GM12891 (cell line): ENCODE data around the gene RTEL1.

Source experiments
- DNase-seq: peaks from one replicate; pipeline ENCODE4 v3.0.0; 2011; ENCODE audit warnings: low spot score; ENCODE audit not compliant: insufficient read length
- FAIRE-seq: peaks from 2 replicates; lab custom pipeline; 2011; peaks lifted over from hg19 to GRCh38; lab: Jason Lieb, UNC
- PAX5 ChIP-seq: IDR thresholded peaks from 2 replicates; pipeline ENCODE4 v1.6.1; 2011; ENCODE audit warnings: low read length, moderate library complexity, mild to moderate bottlenecking; ENCODE audit not compliant: insufficient read depth, severe bottlenecking
- POLR2A ChIP-seq: IDR thresholded peaks from 2 replicates; pipeline ENCODE4 v1.6.1; 2011; ENCODE audit warnings: low read depth, low read length, control low read depth
- POLR2AphosphoS5 ChIP-seq: IDR thresholded peaks from 2 replicates; pipeline ENCODE4 v1.6.1; 2011; ENCODE audit warnings: low read depth, low read length, control low read depth
- POU2F2 ChIP-seq: IDR thresholded peaks from 2 replicates; pipeline ENCODE4 v1.6.1; 2011; ENCODE audit warnings: low read depth, mild to moderate bottlenecking, control low read depth, low read length, moderate library complexity
- SPI1 ChIP-seq: IDR thresholded peaks from 2 replicates; pipeline ENCODE4 v1.6.1; 2011; ENCODE audit warnings: low read depth, low read length, control low read depth
- TAF1 ChIP-seq: IDR thresholded peaks from 2 replicates; pipeline ENCODE4 v1.6.1; 2011; ENCODE audit warnings: low read depth, low read length, control low read depth

RTEL1 gene

DNA sequence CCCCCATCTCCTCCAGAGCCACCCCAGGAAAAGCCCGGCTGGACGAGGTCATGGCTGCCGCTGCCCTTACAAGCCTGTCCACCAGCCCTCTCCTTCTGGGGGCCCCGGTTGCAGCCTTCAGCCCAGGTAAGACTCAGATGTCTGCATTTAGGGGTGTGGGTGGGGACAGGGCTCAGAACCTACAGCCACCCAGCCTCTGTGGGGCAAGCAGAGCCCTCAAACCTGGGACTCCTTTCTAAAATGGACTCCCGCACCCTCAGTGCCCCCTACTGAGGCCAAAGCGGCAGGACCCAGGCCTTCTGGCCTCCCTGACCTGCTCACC, 83.2 kb downstream of the RTEL1 start:
- DNase-seq: no peak
- TF ChIP-seq POLR2A (no peak), PAX5 (no peak), TAF1 (no peak), POLR2AphosphoS5 (no peak), POU2F2 (no peak), SPI1 (no peak)
- FAIRE-seq: no peak

DNA sequence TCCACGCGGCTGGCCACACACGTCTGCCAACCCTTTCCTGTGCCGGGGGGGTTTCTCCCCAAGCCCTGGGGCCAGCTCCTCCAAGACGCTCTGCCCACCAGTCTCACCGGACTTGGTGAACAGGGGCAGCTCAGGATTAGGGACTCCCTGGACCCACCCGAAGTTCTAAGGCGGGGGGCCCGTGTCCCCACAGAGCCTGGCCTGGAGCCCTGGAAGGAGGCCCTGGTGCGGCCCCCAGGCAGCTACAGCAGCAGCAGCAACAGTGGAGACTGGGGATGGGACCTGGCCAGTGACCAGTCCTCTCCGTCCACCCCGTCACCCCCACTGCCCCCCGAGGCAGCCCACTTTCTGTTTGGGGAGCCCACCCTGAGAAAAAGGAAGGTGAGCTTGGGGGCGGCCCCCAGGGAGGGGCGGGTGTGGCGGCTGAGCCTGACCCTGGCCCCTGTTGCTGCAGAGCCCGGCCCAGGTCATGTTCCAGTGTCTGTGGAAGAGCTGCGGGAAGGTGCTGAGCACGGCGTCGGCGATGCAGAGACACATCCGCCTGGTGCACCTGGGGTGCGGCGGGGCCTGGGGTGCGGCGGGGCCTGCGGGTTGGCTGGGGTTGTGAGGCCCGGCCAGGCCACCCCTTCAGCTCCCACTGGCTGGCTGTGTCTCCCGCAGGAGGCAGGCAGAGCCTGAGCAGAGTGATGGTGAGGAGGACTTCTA, 83.7 kb downstream of the RTEL1 start:
- FAIRE-seq: no peak

DNA sequence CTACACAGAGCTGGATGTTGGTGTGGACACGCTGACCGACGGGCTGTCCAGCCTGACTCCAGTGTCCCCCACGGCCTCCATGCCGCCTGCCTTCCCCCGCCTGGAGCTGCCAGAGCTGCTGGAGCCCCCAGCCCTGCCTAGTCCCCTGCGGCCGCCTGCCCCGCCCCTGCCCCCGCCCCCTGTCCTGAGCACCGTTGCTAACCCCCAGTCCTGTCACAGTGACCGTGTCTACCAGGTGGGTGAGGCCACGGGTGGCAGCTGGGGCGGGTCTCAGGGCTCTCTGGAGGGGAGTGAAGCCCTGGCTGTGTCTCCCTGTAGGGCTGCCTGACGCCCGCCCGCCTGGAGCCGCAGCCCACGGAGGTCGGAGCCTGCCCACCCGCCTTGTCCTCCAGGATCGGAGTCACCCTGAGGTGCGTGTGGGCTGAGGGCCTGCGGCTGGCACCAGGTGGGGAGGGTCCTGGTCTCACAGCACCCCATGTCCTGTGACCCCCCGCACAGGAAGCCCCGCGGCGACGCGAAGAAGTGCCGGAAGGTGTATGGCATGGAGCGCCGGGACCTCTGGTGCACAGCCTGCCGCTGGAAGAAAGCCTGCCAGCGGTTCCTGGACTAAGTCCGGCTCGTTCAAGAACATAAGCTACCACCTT, 84.4 kb downstream of the RTEL1 start:
- no peak for FAIRE-seq
- no peak for DNase-seq
- TF ChIP-seq POLR2A: no peak

More for the DNA sequence above, 83.7 kb downstream of the RTEL1 start:
- TF ChIP-seq PAX5 (no peak), SPI1 (no peak), TAF1 (no peak), POLR2AphosphoS5 (no peak), POU2F2 (no peak), POLR2A (no peak)
- DNase-seq: no peak

DNA sequence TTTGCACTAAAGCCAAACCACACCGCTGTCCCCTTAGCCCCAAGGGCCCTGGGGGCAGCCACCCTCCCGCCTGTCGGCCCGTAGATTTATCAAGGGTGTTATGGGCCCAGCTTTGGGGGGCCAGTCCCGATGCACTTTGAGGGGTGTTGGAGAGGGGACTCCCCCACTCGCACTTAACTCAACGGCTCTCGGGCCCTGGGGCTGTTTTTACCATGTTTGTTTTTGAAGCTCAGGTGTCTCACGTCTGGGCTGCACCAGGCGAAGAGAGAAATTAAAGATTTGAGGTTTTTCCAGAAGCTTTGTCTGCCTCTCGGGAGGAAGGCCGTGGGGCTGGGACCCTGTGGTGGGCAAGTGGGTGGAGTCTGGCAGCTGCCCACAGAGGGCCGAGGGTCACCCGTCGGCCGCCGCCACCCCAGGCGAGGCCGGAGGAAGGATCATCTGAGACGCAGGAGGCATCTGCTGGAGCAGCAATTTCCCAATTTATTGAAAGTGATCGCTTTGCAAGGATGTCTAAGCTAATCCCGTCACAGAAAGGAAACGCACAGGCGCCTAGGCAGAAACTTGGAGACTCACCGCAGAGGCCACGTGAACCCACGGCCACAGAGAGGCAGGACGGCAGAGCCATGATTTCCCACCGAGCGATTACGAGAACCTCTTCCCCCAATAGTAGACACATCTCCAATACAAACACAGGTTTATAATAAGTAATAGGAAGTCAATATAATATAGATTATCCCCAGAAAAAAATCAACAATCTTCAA, 85.3 kb downstream of the RTEL1 start:
- FAIRE-seq (no peak), DNase-seq (no peak)
- TF ChIP-seq PAX5 (no peak), SPI1 (no peak), POU2F2 (no peak), TAF1 (no peak), POLR2AphosphoS5 (no peak), POLR2A (no peak)

DNA sequence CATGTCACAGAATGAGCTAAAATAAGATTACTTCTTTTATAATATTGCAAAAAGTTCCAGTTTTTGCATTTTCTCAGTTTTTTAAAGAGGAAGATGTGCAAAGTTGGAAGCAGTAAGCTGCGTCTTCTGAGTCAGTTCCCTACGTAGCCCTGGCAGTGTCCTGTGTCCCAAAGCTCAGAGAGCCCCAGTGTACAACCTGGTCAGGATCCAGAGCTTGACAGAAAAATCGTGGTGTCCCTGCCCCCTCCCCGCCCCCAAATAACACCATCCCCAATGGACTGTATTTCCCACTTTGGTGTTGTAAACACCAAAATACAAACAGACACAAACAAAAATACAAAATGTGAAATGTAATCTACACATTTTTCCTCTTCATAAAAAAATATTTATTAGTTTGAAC, 86.0 kb downstream of the RTEL1 start:
- FAIRE-seq (no peak), DNase-seq (no peak)
- no peak for TF ChIP-seq POLR2A

DNA sequence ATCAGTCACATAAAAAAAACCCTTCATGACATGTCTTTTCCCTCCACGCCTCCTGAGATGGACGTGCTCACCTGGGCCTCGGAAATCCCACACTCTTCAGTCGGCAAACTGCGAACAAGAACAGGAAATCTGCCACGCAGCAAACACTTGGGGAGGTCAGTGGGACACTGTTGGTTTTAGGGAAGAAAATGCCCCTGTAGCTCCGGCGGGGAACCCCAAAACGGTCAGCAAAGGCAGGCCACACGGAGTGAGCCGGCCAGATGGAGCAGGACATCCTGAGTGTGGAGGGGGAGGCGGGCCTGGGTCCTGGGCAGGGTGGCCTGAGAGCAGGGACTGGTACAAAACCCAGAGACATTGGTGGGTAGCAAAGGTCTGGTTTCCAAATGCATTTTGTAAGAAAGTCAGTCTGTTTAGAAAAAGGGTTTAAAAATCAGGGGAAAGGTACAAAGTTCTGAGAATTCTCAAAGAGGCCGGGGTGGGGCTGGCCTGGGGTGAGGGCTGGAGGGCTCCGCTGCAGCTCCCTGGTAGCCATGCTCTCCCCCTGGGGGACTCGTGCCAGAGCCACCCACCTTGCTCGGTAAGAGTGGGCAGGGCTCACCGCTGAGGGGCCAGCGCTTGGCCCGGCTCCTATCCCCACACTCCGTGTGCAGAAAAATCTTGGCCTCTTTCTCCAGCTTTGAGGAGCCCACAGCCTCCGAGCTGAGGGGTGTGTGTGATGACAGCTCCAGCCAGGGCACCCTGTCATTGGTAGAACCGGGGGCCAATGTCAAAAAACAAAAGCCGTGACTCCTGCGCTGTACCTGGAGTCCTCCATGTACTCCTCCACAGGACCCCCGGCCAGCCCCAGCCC, 86.7 kb downstream of the RTEL1 start:
- DNase-seq: no peak
- no peak for FAIRE-seq
- no peak for TF ChIP-seq PAX5
- no peak for TF ChIP-seq SPI1
- no peak for TF ChIP-seq POLR2AphosphoS5
- TF ChIP-seq POLR2A: no peak
- no peak for TF ChIP-seq TAF1
- TF ChIP-seq POU2F2: no peak

DNA sequence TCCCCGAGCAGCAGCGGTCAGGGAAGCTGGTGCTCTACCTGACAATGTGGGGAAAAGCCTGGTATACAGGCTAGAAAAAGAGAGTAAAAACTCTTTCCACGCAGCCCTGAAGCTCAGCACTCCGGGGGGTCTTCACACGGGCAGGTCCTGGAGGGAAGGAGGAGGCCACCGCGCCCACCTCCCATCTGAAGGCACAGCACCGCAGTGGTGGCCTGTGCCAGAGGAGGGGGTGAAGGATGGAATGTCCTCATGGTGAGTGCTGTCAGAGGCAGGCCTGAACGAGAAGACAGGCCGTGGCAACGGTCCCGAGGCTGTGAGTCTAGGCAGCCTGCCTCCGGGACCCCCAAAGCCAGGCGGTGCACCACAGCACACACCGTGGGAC, 87.3 kb downstream of the RTEL1 start:
- no peak for TF ChIP-seq TAF1
- TF ChIP-seq POLR2AphosphoS5: no peak
- no peak for TF ChIP-seq POLR2A
- TF ChIP-seq SPI1: no peak
- TF ChIP-seq POU2F2: no peak
- TF ChIP-seq PAX5: no peak
- no peak for DNase-seq
- FAIRE-seq: no peak
